ENCODE results near the gene IGIP. TPM values are rescaled to one million over a fixed set of nuclear protein-coding genes. Genes with fewer than 3 reads are reported as not detected.
A peak's percentile ranks its signal among the peaks of the same experiment; 100 is the strongest.

The IGIP gene
- polyA plus RNA-seq, 3 donors = 6.3 to 7.3 (median 7.2) TPM

GRCh38 chr5:140159014-140159927, 33.5 kb downstream of the IGIP start:
- no peak for DNase-seq (ENCODE audit: low read depth in 3 of 3, low spot score in 2 of 3)

- no peak for DNase-seq (ENCODE audit: low read depth in 3 of 3, low spot score in 2 of 3)
Measured at GRCh38 chr5:140162275-140162674, 36.5 kb downstream of the IGIP start.

- no peak for DNase-seq (ENCODE audit: low read depth in 3 of 3, low spot score in 2 of 3)
Measured at GRCh38 chr5:140162781-140163180, 37.0 kb downstream of the IGIP start.

- no peak for DNase-seq (ENCODE audit: low read depth in 3 of 3, low spot score in 2 of 3)
Measured at GRCh38 chr5:140165101-140165922, 39.6 kb downstream of the IGIP start.

GRCh38 chr5:140165923-140166270, 40.2 kb downstream of the IGIP start:
- DNase-seq (ENCODE audit: low read depth in 3 of 3, low spot score in 2 of 3) = no peak

GRCh38 chr5:140166911-140167310, 41.2 kb downstream of the IGIP start:
- no peak for DNase-seq (ENCODE audit: low read depth in 3 of 3, low spot score in 2 of 3)

GRCh38 chr5:140168371-140168770, 42.6 kb downstream of the IGIP start:
- no peak for DNase-seq (ENCODE audit: low read depth in 3 of 3, low spot score in 2 of 3)

- DNase-seq (ENCODE audit: low read depth in 3 of 3, low spot score in 2 of 3) = no peak
Measured at GRCh38 chr5:140169410-140169809, 43.7 kb downstream of the IGIP start.

- DNase-seq (ENCODE audit: low read depth in 3 of 3, low spot score in 2 of 3) = no peak
Measured at GRCh38 chr5:140172483-140172882, 46.7 kb downstream of the IGIP start.

GRCh38 chr5:140174014-140174413, 48.3 kb downstream of the IGIP start:
- DNase-seq (ENCODE audit: low read depth in 3 of 3, low spot score in 2 of 3) = no peak

GRCh38 chr5:140174465-140175366, 49.0 kb downstream of the IGIP start, which contains the start of gene CYSTM1:
Gene CYSTM1, plus strand, starts transcription at chr5:140175188. Its CDS starts 19,278 bp downstream, at chr5:140194466.
- peak; percentile 83 to 95 (median 94) for DNase-seq (ENCODE audit: low read depth in 3 of 3, low spot score in 2 of 3)

GRCh38 chr5:140175367-140176030, 49.8 kb downstream of the IGIP start:
- peak in 2 of 3 donors; percentile 51 to 56 for DNase-seq (ENCODE audit: low read depth in 3 of 3, low spot score in 2 of 3)

- no peak for DNase-seq (ENCODE audit: low read depth in 3 of 3, low spot score in 2 of 3)
Measured at GRCh38 chr5:140176031-140176387, 50.3 kb downstream of the IGIP start.

GRCh38 chr5:140178086-140178410, 52.3 kb downstream of the IGIP start:
- no peak for DNase-seq (ENCODE audit: low read depth in 3 of 3, low spot score in 2 of 3)

GRCh38 chr5:140178482-140179116, 52.9 kb downstream of the IGIP start:
- DNase-seq (ENCODE audit: low read depth in 3 of 3, low spot score in 2 of 3) = no peak

Other genes with a start within 250 kb of the IGIP start
- 1 to 10 TPM in 2 of 3 donors, under 1 TPM in 1; 0.72 to 1.7 (median 1.5) TPM for gene NRG2, start 82.6 kb upstream of the IGIP start, polyA plus RNA-seq (ENCODE audit: insufficient read length in 3 of 3)
- 10 to 100 TPM; 11.6 to 12.0 (median 11.9) TPM for gene PURA, start 11.8 kb upstream of the IGIP start, polyA plus RNA-seq (ENCODE audit: insufficient read length in 3 of 3)
- 10 to 100 TPM; 67.3 to 74.9 (median 71.4) TPM for gene CYSTM1, start 49.3 kb downstream of the IGIP start, polyA plus RNA-seq (ENCODE audit: insufficient read length in 3 of 3)
- gene PFDN1, start 177.2 kb downstream of the IGIP start, polyA plus RNA-seq (ENCODE audit: insufficient read length in 3 of 3) = 100 to 1,000 TPM; 116 to 134 (median 125) TPM
- 10 to 100 TPM in 1 of 3 donors, 1 to 10 TPM in 2; 8.6 to 11.4 (median 10.0) TPM for gene HBEGF, start 220.7 kb downstream of the IGIP start, polyA plus RNA-seq (ENCODE audit: insufficient read length in 3 of 3)
- gene SLC4A9, start 234.3 kb downstream of the IGIP start, polyA plus RNA-seq (ENCODE audit: insufficient read length in 3 of 3) = 10 to 100 TPM; 18.1 to 28.6 (median 23.9) TPM

Measured in right renal cortex interstitium (tissue), 3 donors.